H1 (cell line): Measurements from ENCODE around the gene PEX14. TPM values are rescaled to one million over a fixed set of nuclear protein-coding genes. Genes with fewer than 3 reads are reported as not detected.

Source experiments
- CTCF ChIA-PET: fragments of 300-600 bp; sonication (Branson Sonifier 250); formaldehyde crosslinking; loops from one replicate; lab custom pipeline; 2021; ENCODE audit not compliant: partially characterized antibody; lab: Charles Lee
- POLR2A ChIA-PET: fragments of 300-600 bp; sonication (Branson Sonifier 250); formaldehyde crosslinking; loops from one replicate; lab custom pipeline; 2021; ENCODE audit warnings: inconsistent platforms; ENCODE audit not compliant: partially characterized antibody; lab: Charles Lee
- DNase-seq, 2 experiments: peaks; one replicate each; pipeline versions ENCODE4 v3.0.0 to v3.0.0-alpha.2; 2010 to 2022; ENCODE audit warnings: low spot score in 2 of 2, low read depth in 1 of 2, mixed read lengths in 1 of 2
- FAIRE-seq: peaks from 2 replicates; lab custom pipeline; 2011; peaks lifted over from hg19 to GRCh38; lab: Jason Lieb, UNC
- H2AFZ ChIP-seq: 2 replicates; pipeline ENCODE4 v1.8.1; 2012; ENCODE audit warnings: low read length, inconsistent platforms
- H2AK5ac ChIP-seq: 2 replicates; pipeline ENCODE4 v1.6.1; 2013; ENCODE audit warnings: low read depth, low read length
- H2BK120ac ChIP-seq: replicated peaks from 2 replicates; pipeline ENCODE3; 2013; ENCODE audit warnings: low read depth, low read length, inconsistent platforms
- H2BK12ac ChIP-seq: 2 replicates; pipeline ENCODE4 v1.6.1; 2013; ENCODE audit warnings: low read depth, low read length
- H2BK15ac ChIP-seq: 2 replicates; pipeline ENCODE4 v1.6.1; 2013; ENCODE audit warnings: low read length
- H2BK20ac ChIP-seq: 2 replicates; pipeline ENCODE4 v1.6.1; 2013; ENCODE audit warnings: low read length
- H2BK5ac ChIP-seq: 2 replicates; pipeline ENCODE4 v1.6.1; 2013; ENCODE audit warnings: low read depth, low read length
- H3K14ac ChIP-seq: 2 replicates; pipeline ENCODE4 v1.6.1; 2013; ENCODE audit warnings: inconsistent platforms; ENCODE audit not compliant: insufficient read length
- H3K18ac ChIP-seq: 2 replicates; pipeline ENCODE4 v1.6.1; 2013; ENCODE audit warnings: low read length; ENCODE audit errors: extremely low read depth
- H3K23ac ChIP-seq: 2 replicates; pipeline ENCODE4 v1.6.1; 2013; ENCODE audit warnings: inconsistent platforms; ENCODE audit not compliant: insufficient read length
- H3K23me2 ChIP-seq: 2 replicates; pipeline ENCODE4 v1.6.1; 2013; ENCODE audit warnings: low read depth, low read length
- H3K27ac ChIP-seq: 2 replicates; pipeline ENCODE4 v1.6.1; 2011; ENCODE audit warnings: low read depth, low read length, inconsistent platforms
- H3K27me3 ChIP-seq, 4 experiments: replicated peaks in 1 of 4; 1 replicate in 1 of 4; 2 replicates in 3 of 4; pipeline versions ENCODE4 v1.6.1 to v1.8.1; 2011 to 2013; ENCODE audit warnings: low read length in 3 of 4, mild to moderate bottlenecking in 3 of 4, inconsistent platforms in 2 of 4, mixed read lengths in 2 of 4, moderate library complexity in 1 of 4; ENCODE audit not compliant: control insufficient read depth in 3 of 4, insufficient read depth in 3 of 4; ENCODE audit errors: extremely low read depth in 1 of 4
- H3K36me3 ChIP-seq, 4 experiments: 2 replicates each; pipeline versions ENCODE4 v1.6.1 to v1.8.1; 2011 to 2013; ENCODE audit warnings: mild to moderate bottlenecking in 4 of 4, low read length in 3 of 4, moderate library complexity in 2 of 4, control low read depth in 1 of 4, inconsistent platforms in 1 of 4; ENCODE audit not compliant: insufficient read depth in 4 of 4, control insufficient read depth in 2 of 4
- H3K4ac ChIP-seq: replicated peaks from 2 replicates; pipeline ENCODE3; 2013; ENCODE audit warnings: low read length, low read depth, mixed read lengths, inconsistent platforms; ENCODE audit not compliant: insufficient read length
- H3K4me1 ChIP-seq, 4 experiments: replicated peaks in 1 of 4; 1 replicate in 1 of 4; 2 replicates in 3 of 4; pipeline versions ENCODE4 v1.6.1 to v1.8.1; 2011 to 2013; ENCODE audit warnings: low read length in 3 of 4, inconsistent platforms in 2 of 4, mixed read lengths in 1 of 4; ENCODE audit not compliant: insufficient read depth in 4 of 4, control insufficient read depth in 3 of 4
- H3K4me2 ChIP-seq, 2 experiments: 2 replicates each; pipeline versions ENCODE4 v1.6.1 to v1.8.1; 2011 to 2013; ENCODE audit warnings: low read depth in 2 of 2, low read length in 2 of 2, control low read depth in 1 of 2, inconsistent platforms in 1 of 2, mild to moderate bottlenecking in 1 of 2; ENCODE audit not compliant: insufficient read depth in 1 of 2
- H3K4me3 ChIP-seq, 4 experiments: fragments of 200-600, 300-600 bp in 1 of 4; sonication (generic), shearing (Covaris generic), sonication (Bioruptor Twin) in 1 of 4; 2 replicates each; pipeline versions ENCODE4 v1.5.1 to v1.8.1; 2011 to 2016; ENCODE audit warnings: low read length in 4 of 4, low read depth in 3 of 4, control low read depth in 2 of 4, inconsistent platforms in 2 of 4, mild to moderate bottlenecking in 2 of 4, mixed read lengths in 1 of 4, moderate library complexity in 1 of 4; ENCODE audit not compliant: insufficient read depth in 2 of 4; ENCODE audit errors: extremely low read depth in 1 of 4
- H3K56ac ChIP-seq: replicated peaks from 2 replicates; pipeline ENCODE3; 2013; ENCODE audit warnings: low read depth, mild to moderate bottlenecking, mixed read lengths, low read length, inconsistent platforms; ENCODE audit not compliant: insufficient read length
- H3K79me1 ChIP-seq: 2 replicates; pipeline ENCODE4 v1.6.1; 2013; ENCODE audit warnings: low read depth, low read length, control low read depth
- H3K79me2 ChIP-seq, 2 experiments: 2 replicates each; pipeline versions ENCODE4 v1.6.1 to v1.8.1; 2012 to 2013; ENCODE audit warnings: low read length in 2 of 2, mild to moderate bottlenecking in 2 of 2, inconsistent platforms in 1 of 2; ENCODE audit not compliant: insufficient read depth in 2 of 2, control insufficient read depth in 1 of 2
- H3K9ac ChIP-seq, 4 experiments: replicated peaks in 1 of 4; 1 replicate in 1 of 4; 2 replicates in 3 of 4; pipeline versions ENCODE4 v1.6.1 to v1.8.1; 2011 to 2013; ENCODE audit warnings: low read depth in 3 of 4, low read length in 3 of 4, control low read depth in 2 of 4, mild to moderate bottlenecking in 2 of 4, moderate library complexity in 2 of 4, inconsistent platforms in 1 of 4; ENCODE audit errors: extremely low read depth in 1 of 4
- H3K9me3 ChIP-seq, 2 experiments: 2 replicates each; pipeline versions ENCODE4 v1.6.1 to v1.8.1; 2012 to 2013; ENCODE audit warnings: mild to moderate bottlenecking in 2 of 2, moderate library complexity in 2 of 2, control low read depth in 1 of 2, inconsistent platforms in 1 of 2, low read depth in 1 of 2, low read length in 1 of 2, mixed read lengths in 1 of 2; ENCODE audit not compliant: insufficient read depth in 2 of 2
- H4K20me1 ChIP-seq, 2 experiments: replicated peaks in 1 of 2; 2 replicates each; pipeline versions ENCODE3 to v1.8.1; 2011 to 2013; ENCODE audit warnings: inconsistent platforms in 2 of 2, low read length in 2 of 2, mild to moderate bottlenecking in 1 of 2; ENCODE audit not compliant: insufficient read depth in 2 of 2, control insufficient read depth in 1 of 2
- H4K5ac ChIP-seq: 2 replicates; pipeline ENCODE4 v1.6.1; 2013; ENCODE audit warnings: low read length, low read depth, mixed read lengths, inconsistent platforms; ENCODE audit not compliant: insufficient read length
- H4K8ac ChIP-seq: 2 replicates; pipeline ENCODE4 v1.8.0; 2013; ENCODE audit warnings: mild to moderate bottlenecking, moderate library complexity, low read length, inconsistent platforms; ENCODE audit not compliant: insufficient read depth; ENCODE audit errors: extremely low read depth
- H4K91ac ChIP-seq: replicated peaks from 2 replicates; pipeline ENCODE3; 2013; ENCODE audit warnings: low read length, mixed read lengths, inconsistent platforms; ENCODE audit not compliant: insufficient read length
- ATF2 ChIP-seq: IDR thresholded peaks from 2 replicates; pipeline ENCODE4 v1.6.1; 2012; ENCODE audit warnings: low read length, inconsistent platforms
- CREB1 ChIP-seq: IDR thresholded peaks from 2 replicates; pipeline ENCODE4 v1.6.1; 2012; ENCODE audit warnings: inconsistent platforms
- EZH2 ChIP-seq: fragments of 200-600 bp; sonication (generic); IDR thresholded peaks from 2 replicates; pipeline ENCODE4 v1.7.1; 2012; ENCODE audit warnings: low read depth, mild to moderate bottlenecking, moderate library complexity, low read length, inconsistent platforms; ENCODE audit not compliant: severe bottlenecking
- KDM1A ChIP-seq: fragments of 200-600, 300-600 bp; sonication (generic); IDR thresholded peaks from 2 replicates; pipeline ENCODE4 v1.7.1; 2016; ENCODE audit warnings: mild to moderate bottlenecking, low read length, borderline replicate concordance
- POLR2A ChIP-seq, 2 experiments: IDR thresholded peaks; 1 replicate in 1 of 2; 2 replicates in 1 of 2; pipeline ENCODE4 v1.6.1; 2011; ENCODE audit warnings: low read depth in 2 of 2, low read length in 2 of 2, mild to moderate bottlenecking in 2 of 2; ENCODE audit errors: control extremely low read depth in 1 of 2
- SRF ChIP-seq: IDR thresholded peaks from 2 replicates; pipeline ENCODE4 v1.6.1; 2011; ENCODE audit warnings: mild to moderate bottlenecking, low read depth, low read length, moderate library complexity
- WGBS, 2 experiments: shearing (Covaris generic) in 1 of 2; methylation state at CpG; one replicate each; pipeline versions ENCODE4 v1.1.6 to v1.1.7; 2013 to 2015; ENCODE audit warnings: low lambda C conversion rate in 2 of 2, mixed read lengths in 2 of 2, inconsistent platforms in 1 of 2, low coverage in 1 of 2, missing lambda C conversion rate in 1 of 2; ENCODE audit not compliant: insufficient replicate concordance in 2 of 2, insufficient coverage in 1 of 2, insufficient read length in 1 of 2; ENCODE audit errors: extremely low coverage in 1 of 2, missing lambda C conversion rate in 1 of 2; 5-methylcytosine and 5-hydroxymethylcytosine counted together
- polyA plus RNA-seq, 7 experiments: library from polyadenylated mRNA; depleted of rRNA in 3 of 7; stranded (reverse) in 5 of 7; unstranded in 2 of 7; fragments of >200 nt in 5 of 7; fragments of 200-250 nt in 2 of 7; gene quantifications; 1 replicate in 5 of 7; 2 replicates in 1 of 7; 4 replicates in 1 of 7; pipeline versions ENCODE4 v1.2.1 to v1.2.3, GENCODE V29; 2011 to 2013; ENCODE audit warnings: missing spikeins in 2 of 7, mixed read lengths in 2 of 7
- total RNA-seq: library from RNA; stranded (reverse); fragmentation: NEBNext Ultra II Directional; extraction: Animal tissue kit (Norgen Biotek cat#: 25700); gene quantifications from 2 replicates; pipeline ENCODE4 v1.2.1, GENCODE V29; 2021

PEX14 gene
- total and polyA plus RNA-seq, 2 of the 8 experiments (the other 6 are each of a cell fraction or from before 2014, with no cell fraction given): 13.0 to 19.8 TPM

- H3K23ac ChIP-seq: no peak overlapping the region
- ChIA-PET CTCF (interaction anchor here (0.5 kb wide), 1 partner anchor 182 kb away, joined by 3 read pairs; no protein-coding TSS in a partner anchor), POLR2A (interaction anchor here (1.5 kb wide), 1 partner anchor 11 kb away, joined by 5 read pairs; no protein-coding TSS in a partner anchor)
- H3K4me1 ChIP-seq: peaks cover 0 to 14% (median 8%) of the 10 kb centered on the region in 4 experiments; a peak in 4 of 7 replicates
- DNase-seq (no peak), FAIRE-seq (peak; percentile 19)
- H2BK120ac ChIP-seq: no peak overlapping the region
- peak overlapping the region; percentile 69 for H3K4ac ChIP-seq
- 92 to 100% methylated on average over 3 to 8 of the region's 8 CpGs for whole genome bisulfite sequencing, 2 experiments
- TF ChIP-seq POLR2A (IDR thresholded peaks at IDR 0.05; ENCODE audit: control extremely low read depth in 1 of 2, low read depth in 2 of 2, low read length in 2 of 2): no peak
- no peak for TF ChIP-seq EZH2
- TF ChIP-seq SRF: no peak
- no peak for TF ChIP-seq ATF2
- TF ChIP-seq KDM1A: no peak
- TF ChIP-seq CREB1: no peak
- peak overlapping the region; percentile 59 for H3K56ac ChIP-seq
- no peak overlapping the region for H3K4me3 ChIP-seq
- H3K27me3 ChIP-seq: peaks cover 0 to 2% (median 0%) of the 10 kb centered on the region in 4 experiments; a peak in 1 of 7 replicates
- H3K79me1 ChIP-seq: no peaks in the 10 kb centered on the region; the same call in none of the 2 replicates
- no peak overlapping the region for H3K14ac ChIP-seq
- H3K9ac ChIP-seq: no peak overlapping the region
- peak overlapping the region; percentile 13; the same call in 1 of the 2 replicates for H2BK12ac ChIP-seq
- peak overlapping the region; percentile 73; the same call in 1 of the 2 replicates for H2BK15ac ChIP-seq
- peaks cover 1 to 12% of the 10 kb centered on the region in 2 experiments for H4K20me1 ChIP-seq
- H4K91ac ChIP-seq: no peak overlapping the region
- H3K23me2 ChIP-seq: peaks cover 12% of the 10 kb centered on the region
- no peaks in the 10 kb centered on the region for H3K79me2 ChIP-seq
- no peak overlapping the region for H4K8ac ChIP-seq
- H2BK20ac ChIP-seq: no peak overlapping the region
- H4K5ac ChIP-seq: no peak overlapping the region
- peaks cover 0 to 3% (median 1%) of the 10 kb centered on the region in 4 experiments; a peak in 5 of 8 replicates for H3K36me3 ChIP-seq
- H3K18ac ChIP-seq: no peak overlapping the region; the same call in 1 of the 2 replicates
- no peak overlapping the region for H3K4me2 ChIP-seq
- no peaks in the 10 kb centered on the region for H3K9me3 ChIP-seq
- peak overlapping the region; percentile 54; the same call in 1 of the 2 replicates for H2BK5ac ChIP-seq
- H3K27ac ChIP-seq: no peak overlapping the region
- H2AK5ac ChIP-seq: peak overlapping the region; percentile 84
- no peak overlapping the region for H2AFZ ChIP-seq
These were observed 187.4 kb downstream of the PEX14 start for GRCh38 chr1:10662090-10662688.
